ENCODE data around the gene CBS.
"Not testable (repeated sequence)": the region's sequence is repeated elsewhere in the genome, so short reads cannot be mapped to it uniquely, and the experiment has no call there.

Gene CBS

DNA sequence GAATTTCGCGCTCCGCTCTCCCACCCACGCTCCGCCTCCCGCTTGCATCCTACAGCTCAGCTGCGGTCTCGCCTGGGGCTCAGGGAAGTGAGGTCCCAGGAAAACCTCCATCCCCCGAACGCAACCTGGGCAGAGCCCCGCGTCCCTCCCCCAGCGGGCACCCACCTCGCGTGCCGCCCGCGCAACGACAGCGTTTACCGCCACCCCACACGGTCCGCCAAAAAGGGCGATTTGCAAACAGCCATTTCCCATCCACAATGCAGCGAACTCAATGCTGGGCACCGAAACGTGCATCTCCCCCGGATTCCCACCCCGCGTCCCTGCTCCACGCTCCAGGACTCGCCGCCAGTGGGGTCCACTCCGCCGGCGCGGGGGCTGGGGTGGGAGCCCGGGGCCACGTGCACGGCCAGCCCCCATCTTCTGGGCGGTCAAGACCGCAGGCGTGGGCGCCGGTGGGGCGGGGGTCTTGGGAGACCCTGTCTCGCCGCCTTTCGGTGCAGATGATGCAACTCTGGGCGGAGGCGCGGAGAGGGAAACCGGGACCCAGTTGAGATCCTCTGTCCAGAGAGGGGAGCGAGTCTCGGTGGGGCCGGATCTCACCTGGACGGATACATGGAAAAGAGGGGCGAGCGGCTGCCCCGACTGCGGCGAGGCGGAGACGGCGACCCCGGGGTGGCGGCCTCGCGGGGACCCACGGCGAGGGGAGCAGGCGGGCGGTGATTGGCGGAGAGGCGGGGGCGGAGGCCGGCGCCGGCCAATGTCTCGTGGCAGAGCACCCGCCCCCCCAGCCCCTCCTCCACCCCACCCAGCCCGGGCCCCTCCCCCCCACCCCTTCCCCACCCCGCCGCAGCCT lies at the start of gene CBS:
Gene CBS, minus strand, starts transcription at position 666 of the 853 bp plus-strand sequence. CDS start 3,642 bp downstream, outside the sequence.
- not testable (repeated sequence) for DNase-seq (ENCODE audit: low read depth)

DNA sequence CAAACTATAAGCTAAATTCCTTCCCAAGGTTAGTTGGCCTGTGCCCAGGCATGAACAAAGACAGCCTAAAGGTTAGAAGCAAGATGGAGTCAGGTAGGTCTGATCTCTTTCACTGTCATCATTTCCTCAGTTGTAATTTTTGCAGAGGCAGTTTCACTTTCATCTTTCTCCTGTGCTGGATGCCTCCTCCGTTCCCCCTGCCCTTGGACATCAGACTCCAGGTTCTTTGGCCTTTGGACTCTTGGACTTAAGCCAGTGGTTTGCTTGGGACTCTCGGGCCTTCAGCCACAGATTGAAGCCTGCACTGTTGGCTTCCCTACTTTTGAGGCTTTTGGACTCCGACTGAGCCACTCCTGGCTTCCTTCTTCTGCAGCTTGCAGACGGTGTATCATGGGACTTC lies 40.3 kb upstream of the CBS start:
- not testable (repeated sequence) for DNase-seq (ENCODE audit: low read depth)

DNA sequence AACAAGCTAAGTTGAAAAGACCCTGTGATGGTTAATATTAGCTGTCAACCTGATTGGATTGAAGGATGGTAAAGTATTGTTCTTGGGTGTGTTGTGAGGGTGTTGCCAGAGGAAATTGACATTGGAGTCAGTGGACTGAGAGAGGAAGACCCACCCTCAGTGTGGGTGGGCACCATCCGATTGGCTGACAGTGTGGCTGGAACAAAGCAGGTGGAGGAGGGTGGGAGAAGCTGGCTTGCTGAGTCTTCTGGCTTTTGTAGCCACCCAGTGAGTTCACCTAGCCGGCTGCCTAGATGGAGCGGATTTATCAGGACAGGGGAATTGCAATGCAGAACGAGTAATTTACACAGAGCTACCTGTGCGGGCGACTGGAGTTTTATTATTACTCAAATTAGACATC lies 38.8 kb upstream of the CBS start:
- DNase-seq (ENCODE audit: low read depth), result not testable (repeated sequence)

DNA sequence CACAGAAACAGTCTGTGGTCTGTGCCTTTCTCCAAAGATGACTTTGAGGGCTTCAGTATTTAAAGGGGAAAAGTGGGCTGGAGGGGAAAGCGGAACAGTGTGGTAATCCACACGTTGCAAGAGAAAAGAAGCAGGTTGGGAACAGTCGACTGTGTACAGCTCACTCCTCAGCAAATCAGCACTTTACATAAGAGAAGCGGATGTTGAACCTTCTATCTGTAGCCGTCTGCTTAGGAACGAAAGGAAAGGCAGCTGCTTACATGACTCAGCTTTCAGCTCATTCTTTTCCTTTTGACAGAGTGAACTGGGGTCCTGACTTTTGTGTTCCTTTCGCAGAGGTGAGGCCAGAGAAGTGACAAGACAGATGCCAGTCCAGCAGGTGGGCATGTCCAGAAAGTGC lies 33.4 kb upstream of the CBS start:
- not testable (repeated sequence) for DNase-seq (ENCODE audit: low read depth)

DNA sequence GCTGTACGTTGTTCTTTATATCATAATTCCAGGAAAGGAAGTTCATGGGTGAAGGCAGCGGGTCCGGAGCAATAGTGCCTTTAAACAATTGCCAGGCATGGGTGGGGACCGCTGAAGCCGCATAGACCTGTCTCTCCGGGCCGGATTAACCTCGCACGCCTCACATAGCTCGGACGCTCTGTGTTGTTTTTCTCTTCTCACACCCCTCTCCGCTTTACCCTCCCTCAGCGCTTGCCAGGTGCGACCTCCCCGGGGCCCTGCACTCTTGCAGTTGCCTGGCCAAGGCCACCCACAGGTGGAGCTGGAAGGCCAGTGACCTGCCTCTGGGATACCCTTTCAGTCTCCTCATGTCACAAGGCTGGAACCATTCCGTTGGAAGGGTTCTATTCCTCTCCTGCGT lies 32.5 kb upstream of the CBS start:
- DNase-seq (ENCODE audit: low read depth), result not testable (repeated sequence)

DNA sequence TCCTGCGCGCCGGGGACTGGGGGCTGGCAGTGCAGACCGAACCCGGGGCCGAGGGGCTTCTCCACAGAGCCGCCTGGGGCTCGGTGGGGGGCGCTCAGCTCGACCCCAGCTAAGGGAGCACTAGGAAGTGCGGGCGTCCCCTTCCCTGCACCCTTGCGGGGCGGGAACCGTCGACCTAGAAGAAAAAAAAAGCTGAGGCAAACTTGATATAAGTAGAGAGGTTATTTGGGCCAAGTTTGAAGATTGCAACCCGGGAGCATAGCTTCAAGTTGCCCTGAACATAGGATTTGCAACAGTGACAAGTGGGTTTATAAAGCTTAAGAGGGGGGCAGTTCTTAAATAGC lies 32.1 kb upstream of the CBS start:
- DNase-seq (ENCODE audit: low read depth), result not testable (repeated sequence)

DNA sequence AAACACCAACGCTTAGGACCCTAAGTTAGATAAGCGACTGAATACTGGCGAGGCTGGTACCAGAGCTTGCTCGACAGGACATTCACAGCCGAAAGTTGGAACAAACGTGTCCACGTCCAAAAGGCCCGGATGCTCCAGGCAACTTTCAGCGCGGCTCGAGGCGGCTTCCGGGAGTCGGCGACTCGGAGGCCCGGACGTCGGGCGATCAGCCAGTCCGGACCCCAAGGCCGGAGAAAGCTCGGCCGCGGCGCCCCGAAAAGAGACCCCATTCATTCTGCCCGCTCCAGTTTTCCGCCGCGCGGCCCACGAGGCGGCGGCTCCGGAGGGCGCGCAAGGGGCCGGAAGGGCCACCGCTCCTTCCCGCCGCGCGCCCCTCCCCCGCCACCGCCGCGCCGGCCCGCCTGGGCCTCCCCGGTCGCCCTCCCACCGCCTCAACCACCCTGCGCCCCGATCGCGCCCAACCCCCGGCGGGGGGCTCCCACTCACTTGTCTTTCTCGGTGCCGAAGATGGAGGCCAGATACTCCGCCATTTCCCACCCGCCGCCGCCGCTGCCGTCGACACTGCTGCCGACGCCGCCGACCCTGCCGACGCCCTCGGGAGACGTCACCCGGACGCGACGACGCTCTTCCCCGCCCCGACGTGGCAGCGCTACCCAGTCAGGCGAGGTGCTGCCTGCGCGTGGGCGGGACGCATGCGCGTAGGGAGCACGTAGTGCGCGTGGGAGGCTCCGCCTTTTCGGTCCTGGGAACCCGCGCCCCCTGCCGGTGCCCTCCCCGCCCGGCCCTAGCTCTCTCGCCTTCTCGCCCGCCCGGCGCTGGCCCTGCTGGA lies 31.5 kb upstream of the CBS start, which contains the start of gene U2AF1:
Gene U2AF1, minus strand, starts transcription at position 606 of the 829 bp plus-strand sequence. Its CDS starts 76 bp downstream, at position 530.
- DNase-seq (ENCODE audit: low read depth), result peak; percentile 9

DNA sequence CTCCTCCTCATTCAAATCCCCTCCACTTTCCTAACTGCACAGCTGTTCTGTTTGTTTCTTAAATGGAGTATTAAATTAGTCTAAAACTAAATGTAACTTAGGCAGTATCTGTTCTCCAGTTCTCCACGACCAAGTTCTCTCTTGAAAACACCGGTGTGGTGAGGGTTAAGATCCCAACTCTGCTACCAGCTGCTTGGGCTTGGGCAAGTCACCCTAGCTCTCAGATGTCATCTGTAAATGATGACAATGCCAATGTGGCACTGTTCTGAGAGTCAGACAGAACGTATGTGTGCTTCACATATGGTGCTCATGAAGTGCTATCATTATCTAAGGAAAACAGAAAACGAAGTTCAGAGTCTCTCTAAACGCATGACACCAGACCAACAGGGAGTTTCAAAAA lies 29.0 kb upstream of the CBS start:
- not testable (repeated sequence) for DNase-seq (ENCODE audit: low read depth)

DNA sequence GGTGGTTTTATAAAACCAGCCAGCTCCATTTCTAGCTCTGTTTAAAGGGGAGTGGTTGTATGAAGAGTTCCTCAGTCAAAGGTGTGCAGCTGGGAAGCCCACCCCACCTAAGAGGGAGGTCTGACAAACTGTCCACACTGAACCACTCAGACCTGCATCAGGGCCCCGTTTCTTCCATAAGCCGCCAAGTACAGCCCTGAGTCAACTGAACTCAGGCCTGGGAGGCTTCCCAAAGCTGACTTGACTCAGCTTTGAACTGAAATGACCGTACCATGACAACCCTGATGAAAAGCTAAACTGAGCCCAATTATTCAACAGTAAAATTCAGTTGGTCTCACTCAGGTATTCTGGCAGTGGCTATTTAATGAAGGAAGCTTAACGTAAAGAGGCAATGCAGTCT lies 26.6 kb upstream of the CBS start:
- not testable (repeated sequence) for DNase-seq (ENCODE audit: low read depth)

DNA sequence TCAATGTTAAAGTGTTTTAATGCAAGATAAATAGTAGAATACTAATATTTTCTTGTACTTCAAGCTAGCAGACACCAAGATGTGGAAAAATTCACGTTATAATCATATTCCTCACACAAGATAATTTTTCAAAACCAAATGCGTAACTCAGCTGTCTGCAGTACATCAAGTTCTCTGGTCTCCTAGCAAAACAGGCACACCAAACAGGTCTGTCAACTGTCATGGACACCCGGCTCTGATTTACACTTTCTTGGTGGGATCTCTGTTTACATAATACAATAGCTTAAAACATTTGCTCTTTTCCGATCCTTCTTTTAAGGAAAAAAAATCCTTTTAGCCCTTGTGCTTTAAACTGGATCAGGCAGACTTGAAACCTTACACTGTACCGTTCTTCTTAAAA lies 26.0 kb upstream of the CBS start:
- DNase-seq (ENCODE audit: low read depth), result not testable (repeated sequence)

DNA sequence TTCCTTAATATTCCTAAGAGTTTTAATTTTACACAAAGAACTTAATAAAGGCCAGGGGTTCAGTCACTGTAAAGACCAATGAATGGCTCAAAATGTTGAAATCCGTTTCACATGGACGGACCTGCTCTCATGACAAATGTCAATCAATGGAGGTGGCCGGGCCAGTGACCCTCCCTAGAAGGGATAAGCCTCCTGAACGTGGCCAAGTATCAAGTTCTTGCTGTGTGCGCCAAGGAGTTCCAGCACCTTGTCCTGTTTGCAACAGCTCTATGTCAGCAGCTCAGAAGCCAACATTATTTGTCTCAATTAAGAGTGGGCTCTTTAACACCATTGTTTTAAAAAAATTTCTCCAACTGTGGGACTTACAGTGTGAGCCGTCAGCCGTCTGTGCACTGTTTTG lies 25.4 kb upstream of the CBS start:
- DNase-seq (ENCODE audit: low read depth), result not testable (repeated sequence)

DNA sequence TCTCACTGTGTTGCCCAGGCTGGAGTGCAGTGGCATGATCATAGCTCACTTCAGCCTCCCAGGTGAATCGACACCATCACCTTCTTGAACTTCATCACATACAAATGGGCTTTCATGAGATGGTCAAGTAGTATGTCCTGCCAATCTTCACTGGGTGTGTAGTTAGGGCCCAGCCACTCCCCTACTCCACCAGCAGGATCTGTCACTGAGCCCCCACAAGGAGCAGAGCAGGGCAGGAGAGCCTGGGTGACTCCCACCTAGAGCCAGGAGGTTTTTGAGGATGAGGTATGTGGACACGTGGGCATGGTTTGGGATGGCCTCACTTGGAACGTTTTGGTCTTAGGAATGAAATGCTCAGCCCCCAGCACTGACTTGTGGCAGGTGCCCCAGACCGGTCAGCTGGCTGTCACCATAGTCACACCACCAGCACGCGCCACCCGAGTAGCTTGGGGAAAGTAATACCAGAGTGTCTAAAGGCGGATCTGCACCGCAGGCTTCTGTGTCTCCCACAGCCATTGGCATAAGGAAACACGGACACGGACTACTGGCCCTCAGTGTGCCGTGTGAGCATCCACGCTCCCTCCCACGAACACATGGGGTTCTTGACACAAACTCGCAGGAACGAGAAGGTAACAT lies 16.5 kb upstream of the CBS start:
- not testable (repeated sequence) for DNase-seq (ENCODE audit: low read depth)

DNA sequence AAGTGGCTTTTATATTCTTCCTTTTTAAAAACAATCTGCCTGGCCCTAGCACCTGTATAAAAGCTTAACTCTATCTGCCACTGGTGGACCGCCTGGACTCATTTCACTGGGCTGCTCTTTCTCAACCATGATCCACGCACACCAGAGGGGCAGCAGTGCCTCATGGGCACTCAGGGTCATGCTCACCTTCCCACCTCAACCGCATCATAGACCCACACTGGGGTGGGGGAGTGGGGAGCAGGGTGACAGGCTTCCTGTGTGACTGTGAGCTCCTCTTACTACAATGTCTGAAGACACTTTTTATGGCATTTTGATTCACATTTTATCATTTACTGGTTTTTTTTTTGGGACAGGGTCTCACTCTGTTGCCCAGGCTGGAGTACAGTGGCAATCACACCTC lies 15.3 kb upstream of the CBS start:
- DNase-seq (ENCODE audit: low read depth), result not testable (repeated sequence)

DNA sequence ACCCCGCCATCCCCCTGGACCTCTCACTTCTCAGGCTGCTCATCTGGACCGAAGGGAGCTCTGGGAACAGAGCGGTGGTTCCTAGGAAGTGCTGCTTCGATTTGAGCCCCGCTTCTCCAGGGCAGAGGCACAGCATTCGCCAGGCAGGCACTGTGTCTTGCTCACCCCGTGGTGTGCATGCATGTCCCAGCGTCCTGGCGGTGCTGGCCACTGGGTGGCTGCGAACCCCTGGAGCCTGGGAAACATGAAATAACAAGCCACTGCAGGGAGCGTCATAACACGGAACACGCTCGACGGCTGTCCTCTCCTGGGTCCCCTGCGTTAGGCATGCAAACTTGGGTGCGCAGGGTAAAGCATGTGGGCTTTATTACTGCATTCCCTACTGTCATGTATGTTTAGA lies 13.8 kb upstream of the CBS start:
- DNase-seq (ENCODE audit: low read depth), result not testable (repeated sequence)

DNA sequence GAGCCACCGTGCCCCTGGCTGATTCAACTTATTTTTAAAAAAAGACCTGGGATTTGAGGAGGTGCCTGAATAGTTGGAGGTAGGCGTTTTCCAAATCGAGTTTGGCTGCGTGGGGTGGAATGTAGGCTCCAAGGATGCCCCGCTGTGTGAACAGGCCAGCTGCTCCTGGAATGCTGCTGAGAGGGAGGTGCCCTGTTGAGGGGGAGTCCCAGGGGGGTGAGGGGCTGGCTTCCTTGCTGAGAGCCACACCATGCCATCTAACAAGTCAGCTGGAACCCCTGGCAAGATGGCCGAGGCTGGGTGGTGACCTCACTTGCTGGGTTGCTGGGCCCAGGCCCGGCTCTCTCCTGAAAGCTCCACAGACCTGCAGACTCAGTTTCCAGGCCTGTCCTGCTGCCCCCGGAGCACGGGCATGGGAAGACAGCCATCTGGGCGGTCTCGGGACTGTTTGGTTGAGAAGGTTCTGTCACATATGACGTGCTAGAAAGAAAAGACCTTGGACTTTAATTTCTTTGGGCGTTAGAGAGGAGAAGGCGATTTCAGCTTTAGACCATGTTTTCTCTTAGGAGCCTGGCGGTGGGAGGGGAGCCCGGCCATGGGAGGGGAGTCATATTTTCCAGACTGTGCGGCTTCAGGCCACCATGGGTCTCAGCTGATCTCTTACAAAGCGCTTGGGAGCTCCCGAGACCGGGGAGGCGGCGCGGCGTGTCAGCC lies 7.1 kb upstream of the CBS start:
- DNase-seq (ENCODE audit: low read depth), result not testable (repeated sequence)

DNA sequence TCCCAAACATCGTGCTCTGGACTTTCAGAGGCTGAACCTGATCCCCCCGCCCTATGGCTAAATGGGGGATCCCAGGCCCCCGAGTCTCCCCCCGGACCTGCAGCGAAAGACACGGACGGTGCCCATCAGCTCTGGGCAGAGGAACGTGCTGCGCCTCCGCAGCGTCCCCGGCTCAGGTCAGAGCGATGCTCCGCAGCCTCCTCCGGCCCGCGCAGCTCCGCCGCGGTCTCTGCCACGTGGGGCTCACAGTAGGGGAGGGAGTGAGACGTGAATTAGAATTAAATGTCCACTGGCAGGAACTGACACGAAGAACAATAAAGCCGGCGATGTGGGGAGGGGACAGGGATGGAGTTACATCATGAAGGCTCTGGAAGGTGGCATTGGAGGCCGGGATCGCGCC lies 1.0 kb upstream of the CBS start:
- not testable (repeated sequence) for DNase-seq (ENCODE audit: low read depth)

DNA sequence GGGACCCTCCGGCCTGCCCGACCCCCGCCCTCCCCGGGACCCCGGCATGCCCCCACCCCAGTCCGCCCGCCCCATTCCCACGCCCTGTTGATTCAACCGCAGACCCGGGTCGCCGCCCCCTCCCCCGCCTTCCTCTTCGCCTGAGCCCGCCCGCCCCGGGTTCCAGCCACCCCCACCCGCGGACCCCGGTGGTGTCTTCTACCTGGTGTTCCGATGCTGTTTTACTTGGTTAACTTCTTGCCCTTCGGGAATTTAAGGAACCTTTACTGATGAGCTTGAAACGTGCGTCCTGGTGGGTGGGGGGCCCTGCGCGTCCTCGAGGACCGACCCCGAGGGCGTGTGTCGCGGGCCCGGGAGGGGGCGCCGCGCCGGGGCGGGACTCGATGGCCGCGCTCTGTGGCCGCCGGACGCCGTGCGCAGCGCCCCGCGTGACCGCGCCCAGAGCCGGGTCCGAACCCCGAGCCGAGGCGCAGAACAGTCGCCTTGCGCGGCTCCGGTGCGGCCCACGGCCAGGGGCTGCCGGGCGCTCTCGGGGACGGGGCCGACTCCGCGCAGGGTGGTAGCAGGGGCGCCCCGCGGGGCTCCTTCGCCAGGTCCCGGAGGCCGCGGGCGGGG lies 495 bp upstream of the CBS start:
- not testable (repeated sequence) for DNase-seq (ENCODE audit: low read depth)

DNA sequence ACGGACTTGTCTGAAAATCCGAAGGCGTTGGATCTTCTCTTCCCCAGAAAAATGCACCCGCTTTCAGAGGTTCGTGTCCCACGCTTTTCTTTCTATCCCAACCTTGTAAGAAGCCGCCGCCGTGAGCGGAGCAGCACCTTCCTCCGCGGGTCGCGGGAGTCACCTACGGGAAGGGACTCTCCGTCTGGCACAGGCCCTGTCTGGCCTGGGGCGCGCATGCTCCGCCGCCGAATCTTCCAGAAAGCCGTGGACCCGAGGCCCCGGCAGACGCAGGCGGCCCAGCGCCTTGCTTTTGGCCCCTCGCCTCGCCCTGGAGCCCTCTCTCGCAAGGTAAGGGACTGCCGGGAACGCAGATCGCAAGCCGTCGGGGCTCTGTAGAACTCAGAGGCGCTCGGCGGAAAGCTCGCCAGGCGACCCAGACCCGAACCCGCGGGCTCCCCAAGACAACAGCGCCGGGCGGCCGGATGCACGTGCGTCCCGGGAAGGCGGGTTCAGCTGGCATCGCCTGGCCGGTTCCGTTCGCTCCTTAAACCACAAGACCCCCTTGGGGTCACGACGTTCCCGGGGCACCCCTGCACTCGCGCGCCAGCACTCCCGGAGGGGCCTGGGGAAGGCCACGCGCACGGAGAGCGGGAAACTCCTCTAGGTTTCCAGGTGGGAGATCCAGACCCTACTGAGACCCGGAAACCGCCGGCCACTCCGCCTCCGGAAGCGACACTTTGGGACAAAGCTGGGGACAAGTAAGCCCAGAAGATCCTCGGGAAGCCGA lies 1.1 kb downstream of the CBS start:
- DNase-seq (ENCODE audit: low read depth), result not testable (repeated sequence)

DNA sequence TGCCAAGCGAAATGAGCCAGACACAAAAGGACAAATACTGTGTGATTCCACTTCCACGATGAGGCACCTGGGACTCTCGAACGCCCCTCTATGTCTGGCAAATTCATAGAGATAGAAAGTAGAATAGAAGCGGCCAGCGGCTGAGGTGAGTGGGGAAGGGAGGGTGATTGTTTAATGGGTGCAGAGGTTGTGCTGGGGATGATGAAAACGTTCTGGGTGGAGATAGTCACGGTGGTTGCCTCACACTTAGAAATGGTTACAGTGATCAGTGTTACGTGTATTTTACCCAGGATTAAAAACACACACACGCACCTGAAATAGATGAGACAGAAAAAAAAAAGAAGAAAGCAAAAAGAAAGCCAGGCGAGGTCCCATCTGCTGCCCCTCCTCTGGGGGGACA lies 2.9 kb downstream of the CBS start:
- not testable (repeated sequence) for DNase-seq (ENCODE audit: low read depth)

DNA sequence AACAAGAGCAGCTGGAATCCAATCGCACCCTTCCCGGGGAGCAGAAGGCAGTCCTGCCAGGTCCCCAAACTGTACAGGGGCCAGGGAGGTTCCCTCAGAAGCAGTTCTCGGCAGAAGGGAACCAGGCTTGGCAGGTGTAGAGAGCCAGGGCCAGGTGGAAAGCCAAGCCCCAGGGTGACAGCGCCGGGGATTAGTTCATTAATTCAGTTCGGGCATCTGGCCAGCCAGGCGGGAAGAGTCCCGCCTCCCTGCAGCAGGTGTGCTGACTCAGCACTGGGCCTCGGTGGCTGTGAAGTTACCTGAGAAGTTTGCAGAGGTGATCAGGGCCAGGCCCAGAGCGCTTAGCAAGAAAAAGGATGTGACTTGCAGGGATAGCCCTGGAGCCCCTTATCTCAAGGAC lies 6.0 kb downstream of the CBS start:
- DNase-seq (ENCODE audit: low read depth), result not testable (repeated sequence)

Data from iris pigment epithelial cell (primary cell).